GM23338 (cell line): ENCODE results near the gene ATP8A2. TPM values are rescaled to one million over a fixed set of nuclear protein-coding genes. Genes with fewer than 3 reads are reported as not detected.

ENCODE experiments used
- ATAC-seq: fragments of 200-7000 bp; cut with Tn5 transposase; 3 replicates; pipeline ENCODE4 v1.9.1; 2020
- DNase-seq: peaks from one replicate; pipeline ENCODE4 v3.0.0-alpha.2; 2015; ENCODE audit warnings: low spot score
- H2AFZ ChIP-seq: fragments of 200-600 bp; sonication (generic); 2 replicates; pipeline ENCODE4 v1.8.0; 2016; ENCODE audit warnings: antibody characterized with exemption, mild to moderate bottlenecking, moderate library complexity
- H3F3A ChIP-seq: fragments of 200-600 bp; sonication (generic); replicated peaks from 2 replicates; pipeline ENCODE4 v1.8.0; 2017; ENCODE audit warnings: antibody characterized with exemption, mixed run types, low read depth
- H3K27ac ChIP-seq: fragments of 200-600 bp; sonication (generic); 2 replicates; pipeline ENCODE4 v1.6.1; 2016; ENCODE audit warnings: low read depth
- H3K27me3 ChIP-seq: fragments of 200-600 bp; sonication (generic); 2 replicates; pipeline ENCODE4 v1.8.0; 2016; ENCODE audit warnings: mild to moderate bottlenecking, mixed run types, moderate library complexity; ENCODE audit not compliant: insufficient read depth
- H3K36me3 ChIP-seq: fragments of 200-600 bp; sonication (generic); 2 replicates; pipeline ENCODE4 v1.8.0; 2016; ENCODE audit warnings: mild to moderate bottlenecking; ENCODE audit not compliant: insufficient read depth
- H3K4me1 ChIP-seq: fragments of 200-600 bp; sonication (generic); 2 replicates; pipeline ENCODE4 v1.8.0; 2016; ENCODE audit warnings: mild to moderate bottlenecking, moderate library complexity; ENCODE audit not compliant: insufficient read depth
- H3K4me2 ChIP-seq: fragments of 200-600 bp; sonication (generic); 2 replicates; pipeline ENCODE4 v1.7.1; 2017; ENCODE audit warnings: mixed run types
- H3K4me3 ChIP-seq: fragments of 200-600 bp; sonication (generic); 2 replicates; pipeline ENCODE4 v1.6.1; 2016; ENCODE audit warnings: mixed run types
- H3K79me2 ChIP-seq: fragments of 200-600 bp; sonication (generic); replicated peaks from 2 replicates; pipeline ENCODE4 v1.8.0; 2017; ENCODE audit warnings: mild to moderate bottlenecking; ENCODE audit not compliant: insufficient read depth
- H3K9me2 ChIP-seq: fragments of 200-600 bp; sonication (generic); 2 replicates; pipeline ENCODE4 v1.8.0; 2017; ENCODE audit not compliant: insufficient read depth
- H4K20me1 ChIP-seq: fragments of 200-600 bp; sonication (generic); replicated peaks from 2 replicates; pipeline ENCODE4 v1.8.0; 2017; ENCODE audit warnings: mild to moderate bottlenecking; ENCODE audit not compliant: insufficient read depth
- H3K27ac Mint-ChIP-seq: 2 replicates; pipeline ENCODE4 v1.8.0; 2020; ENCODE audit warnings: inconsistent platforms, mild to moderate bottlenecking, moderate library complexity, mixed read lengths
- H3K27me3 Mint-ChIP-seq: 3 replicates; pipeline ENCODE4 v1.8.0; 2022; ENCODE audit warnings: low read depth, mild to moderate bottlenecking, moderate library complexity, mixed read lengths, inconsistent platforms; ENCODE audit not compliant: insufficient read depth, poor library complexity
- H3K36me3 Mint-ChIP-seq: 3 replicates; pipeline ENCODE4 v1.8.0; 2021; ENCODE audit warnings: low read depth, mild to moderate bottlenecking, inconsistent platforms, moderate library complexity, mixed read lengths
- H3K4me1 Mint-ChIP-seq: 3 replicates; pipeline ENCODE4 v1.8.0; 2020; ENCODE audit warnings: mild to moderate bottlenecking, inconsistent platforms, mixed read lengths
- H3K4me3 Mint-ChIP-seq: 3 replicates; pipeline ENCODE4 v1.8.0; 2021; ENCODE audit warnings: moderate library complexity, mild to moderate bottlenecking, inconsistent platforms, mixed read lengths
- H3K9me3 Mint-ChIP-seq: 3 replicates; pipeline ENCODE4 v1.8.0; 2020; ENCODE audit warnings: moderate library complexity, mild to moderate bottlenecking, inconsistent platforms, mixed read lengths
- CREB1 ChIP-seq: fragments of 250-450 bp; sonication (Bioruptor Pico); IDR thresholded peaks from 2 replicates; pipeline ENCODE4 v1.5.0; 2020; ENCODE audit warnings: low read depth, mild to moderate bottlenecking, moderate library complexity
- CTCF ChIP-seq, 2 experiments: fragments of 200-600 bp in 1 of 2; sonication (generic) in 1 of 2; conservative IDR thresholded peaks; 2 replicates each; pipeline versions ENCODE4 v1.5.1 to v1.6.1; 2016 to 2017; ENCODE audit warnings: antibody characterized with exemption in 2 of 2, low read depth in 2 of 2, mild to moderate bottlenecking in 2 of 2, moderate library complexity in 1 of 2
- ETS1 ChIP-seq: IDR thresholded peaks from 2 replicates; pipeline ENCODE4 v1.6.1; 2016; ENCODE audit warnings: antibody characterized with exemption
- EZH2 ChIP-seq: fragments of 200-600 bp; sonication (generic); IDR thresholded peaks from one replicate; pipeline ENCODE4 v1.8.0; 2017; ENCODE audit warnings: antibody characterized with exemption, mild to moderate bottlenecking, low read depth; ENCODE audit not compliant: unreplicated experiment
- EZH2phosphoT487 ChIP-seq: fragments of 200-600 bp; sonication (generic); IDR thresholded peaks from one replicate; pipeline ENCODE4 v1.8.1; 2018; ENCODE audit warnings: antibody characterized with exemption; ENCODE audit not compliant: unreplicated experiment
- JUNB ChIP-seq: IDR thresholded peaks from one replicate; pipeline ENCODE4 v1.6.1; 2016; ENCODE audit warnings: antibody characterized with exemption; ENCODE audit not compliant: unreplicated experiment
- NANOG ChIP-seq: IDR thresholded peaks from 2 replicates; pipeline ENCODE4 v1.6.1; 2016; ENCODE audit warnings: antibody characterized with exemption, borderline replicate concordance
- POLR2AphosphoS5 ChIP-seq: IDR thresholded peaks from 2 replicates; pipeline ENCODE4 v1.6.1; 2016; ENCODE audit warnings: antibody characterized with exemption, low read depth
- REST ChIP-seq: IDR thresholded peaks from one replicate; pipeline ENCODE4 v1.6.1; 2018; ENCODE audit warnings: antibody characterized with exemption; ENCODE audit not compliant: unreplicated experiment
- STAT1 ChIP-seq: IDR thresholded peaks from one replicate; pipeline ENCODE4 v1.6.1; 2016; ENCODE audit warnings: antibody characterized with exemption; ENCODE audit not compliant: unreplicated experiment
- ZNF114 ChIP-seq: fragments of 250-450 bp; sonication (Bioruptor Pico); IDR thresholded peaks from 2 replicates; pipeline ENCODE4 v1.5.0; 2020; ENCODE audit warnings: mild to moderate bottlenecking, moderate library complexity
- ZNF331 ChIP-seq: fragments of 250-450 bp; sonication (Bioruptor Pico); IDR thresholded peaks from 2 replicates; pipeline ENCODE4 v1.5.0; 2020; ENCODE audit warnings: low read depth, mild to moderate bottlenecking, moderate library complexity
- polyA plus RNA-seq: library from polyadenylated mRNA; unstranded; fragments of >200 nt; fragmentation: Nextera tagmentation; extraction: Ambion mirVana; gene quantifications from 2 replicates; pipeline ENCODE4 v1.2.1, GENCODE V29; 2016
- total RNA-seq: library from RNA; depleted of rRNA; stranded (reverse); fragments of >200 nt; shearing (Covaris generic); gene quantifications from 2 replicates; pipeline ENCODE4 v1.2.3, GENCODE V29; 2014
- TF ChIP-seq, protein P1 (sequence below): fragments of 250-450 bp; sonication (Bioruptor Pico); IDR thresholded peaks from 2 replicates; pipeline ENCODE4 v1.5.0; 2020; ENCODE audit warnings: mild to moderate bottlenecking, moderate library complexity

ATP8A2 gene
- total and polyA plus RNA-seq, 2 experiments from 2014 or later = 5.7 to 8.8 TPM

- TF ChIP-seq NANOG (no peak), ZNF114 (CRISPR knock-in tag) (no peak), POLR2AphosphoS5 (no peak), EZH2 (no peak)
These were observed 405.7 kb downstream of the ATP8A2 start (continued) for GRCh38 chr13:25777509-25777908.

DNA sequence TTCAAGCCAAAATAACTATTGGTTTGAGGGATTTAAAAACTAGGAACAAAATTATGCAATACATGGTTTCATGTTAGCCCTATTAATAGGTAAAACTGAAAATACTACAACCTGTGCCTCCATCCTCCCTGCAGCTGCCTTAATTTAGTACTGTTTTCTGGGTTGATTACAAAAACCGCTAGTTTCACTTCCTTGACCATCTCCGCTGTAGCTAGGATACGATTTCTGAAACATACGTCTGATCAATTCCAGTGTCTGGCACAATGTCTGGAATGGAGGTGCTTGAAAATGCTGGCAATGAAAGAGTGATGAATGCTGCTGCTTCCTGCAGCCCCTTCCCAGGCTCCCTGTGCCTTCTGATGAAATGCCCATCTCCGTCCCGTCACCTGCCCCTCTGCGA is 406.6 kb downstream of the ATP8A2 start:
- no peaks in the 10 kb centered on the region for H3K36me3 Mint-ChIP-seq
- TF ChIP-seq CREB1 (CRISPR knock-in tag) (no peak), CTCF (conservative IDR thresholded peaks at IDR 0.05; ENCODE audit: low read depth in 2 of 2) (no peak), STAT1 (no peak), ETS1 (no peak), EZH2phosphoT487 (no peak), EZH2 (no peak), POLR2AphosphoS5 (no peak), ZNF114 (CRISPR knock-in tag) (no peak), ZNF331 (CRISPR knock-in tag) (no peak), REST (no peak), JUNB (no peak), NANOG (no peak)
- TF ChIP-seq, protein P1, sequence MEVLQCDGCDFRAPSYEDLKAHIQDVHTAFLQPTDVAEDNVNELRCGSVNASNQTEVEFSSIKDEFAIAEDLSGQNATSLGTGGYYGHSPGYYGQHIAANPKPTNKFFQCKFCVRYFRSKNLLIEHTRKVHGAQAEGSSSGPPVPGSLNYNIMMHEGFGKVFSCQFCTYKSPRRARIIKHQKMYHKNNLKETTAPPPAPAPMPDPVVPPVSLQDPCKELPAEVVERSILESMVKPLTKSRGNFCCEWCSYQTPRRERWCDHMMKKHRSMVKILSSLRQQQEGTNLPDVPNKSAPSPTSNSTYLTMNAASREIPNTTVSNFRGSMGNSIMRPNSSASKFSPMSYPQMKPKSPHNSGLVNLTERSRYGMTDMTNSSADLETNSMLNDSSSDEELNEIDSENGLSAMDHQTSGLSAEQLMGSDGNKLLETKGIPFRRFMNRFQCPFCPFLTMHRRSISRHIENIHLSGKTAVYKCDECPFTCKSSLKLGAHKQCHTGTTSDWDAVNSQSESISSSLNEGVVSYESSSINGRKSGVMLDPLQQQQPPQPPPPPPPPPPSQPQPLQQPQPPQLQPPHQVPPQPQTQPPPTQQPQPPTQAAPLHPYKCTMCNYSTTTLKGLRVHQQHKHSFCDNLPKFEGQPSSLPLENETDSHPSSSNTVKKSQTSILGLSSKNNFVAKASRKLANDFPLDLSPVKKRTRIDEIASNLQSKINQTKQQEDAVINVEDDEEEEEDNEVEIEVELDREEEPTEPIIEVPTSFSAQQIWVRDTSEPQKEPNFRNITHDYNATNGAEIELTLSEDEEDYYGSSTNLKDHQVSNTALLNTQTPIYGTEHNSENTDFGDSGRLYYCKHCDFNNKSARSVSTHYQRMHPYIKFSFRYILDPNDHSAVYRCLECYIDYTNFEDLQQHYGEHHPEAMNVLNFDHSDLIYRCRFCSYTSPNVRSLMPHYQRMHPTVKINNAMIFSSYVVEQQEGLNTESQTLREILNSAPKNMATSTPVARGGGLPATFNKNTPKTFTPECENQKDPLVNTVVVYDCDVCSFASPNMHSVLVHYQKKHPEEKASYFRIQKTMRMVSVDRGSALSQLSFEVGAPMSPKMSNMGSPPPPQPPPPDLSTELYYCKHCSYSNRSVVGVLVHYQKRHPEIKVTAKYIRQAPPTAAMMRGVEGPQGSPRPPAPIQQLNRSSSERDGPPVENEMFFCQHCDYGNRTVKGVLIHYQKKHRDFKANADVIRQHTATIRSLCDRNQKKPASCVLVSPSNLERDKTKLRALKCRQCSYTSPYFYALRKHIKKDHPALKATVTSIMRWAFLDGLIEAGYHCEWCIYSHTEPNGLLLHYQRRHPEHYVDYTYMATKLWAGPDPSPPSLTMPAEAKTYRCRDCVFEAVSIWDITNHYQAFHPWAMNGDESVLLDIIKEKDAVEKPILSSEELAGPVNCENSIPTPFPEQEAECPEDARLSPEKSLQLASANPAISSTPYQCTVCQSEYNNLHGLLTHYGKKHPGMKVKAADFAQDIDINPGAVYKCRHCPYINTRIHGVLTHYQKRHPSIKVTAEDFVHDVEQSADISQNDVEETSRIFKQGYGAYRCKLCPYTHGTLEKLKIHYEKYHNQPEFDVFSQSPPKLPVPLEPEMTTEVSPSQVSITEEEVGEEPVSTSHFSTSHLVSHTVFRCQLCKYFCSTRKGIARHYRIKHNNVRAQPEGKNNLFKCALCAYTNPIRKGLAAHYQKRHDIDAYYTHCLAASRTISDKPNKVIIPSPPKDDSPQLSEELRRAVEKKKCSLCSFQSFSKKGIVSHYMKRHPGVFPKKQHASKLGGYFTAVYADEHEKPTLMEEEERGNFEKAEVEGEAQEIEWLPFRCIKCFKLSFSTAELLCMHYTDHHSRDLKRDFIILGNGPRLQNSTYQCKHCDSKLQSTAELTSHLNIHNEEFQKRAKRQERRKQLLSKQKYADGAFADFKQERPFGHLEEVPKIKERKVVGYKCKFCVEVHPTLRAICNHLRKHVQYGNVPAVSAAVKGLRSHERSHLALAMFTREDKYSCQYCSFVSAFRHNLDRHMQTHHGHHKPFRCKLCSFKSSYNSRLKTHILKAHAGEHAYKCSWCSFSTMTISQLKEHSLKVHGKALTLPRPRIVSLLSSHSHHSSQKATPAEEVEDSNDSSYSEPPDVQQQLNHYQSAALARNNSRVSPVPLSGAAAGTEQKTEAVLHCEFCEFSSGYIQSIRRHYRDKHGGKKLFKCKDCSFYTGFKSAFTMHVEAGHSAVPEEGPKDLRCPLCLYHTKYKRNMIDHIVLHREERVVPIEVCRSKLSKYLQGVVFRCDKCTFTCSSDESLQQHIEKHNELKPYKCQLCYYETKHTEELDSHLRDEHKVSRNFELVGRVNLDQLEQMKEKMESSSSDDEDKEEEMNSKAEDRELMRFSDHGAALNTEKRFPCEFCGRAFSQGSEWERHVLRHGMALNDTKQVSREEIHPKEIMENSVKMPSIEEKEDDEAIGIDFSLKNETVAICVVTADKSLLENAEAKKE (CRISPR knock-in tag) = no peak
- H3K27me3 ChIP-seq = no peaks in the 10 kb centered on the region
- no peaks in the 10 kb centered on the region for H4K20me1 ChIP-seq
- H3K79me2 ChIP-seq = no peaks in the 10 kb centered on the region
- H3K27me3 Mint-ChIP-seq = peaks cover 2% of the 10 kb centered on the region
- no peak overlapping the region for H3K4me3 Mint-ChIP-seq
- no peaks in the 10 kb centered on the region for H3K9me2 ChIP-seq
- H3K4me1 ChIP-seq = no peaks in the 10 kb centered on the region; the same call in none of the 2 replicates
- no peak overlapping the region for H3K4me2 ChIP-seq
- ATAC-seq (no peak), DNase-seq (no peak)
- no peaks in the 10 kb centered on the region for H3K36me3 ChIP-seq
- H3K4me3 ChIP-seq = no peak overlapping the region
- no peak overlapping the region for H3K27ac ChIP-seq
- H3F3A ChIP-seq = no peaks in the 10 kb centered on the region
- no peaks in the 10 kb centered on the region for H3K9me3 Mint-ChIP-seq
- H3K27ac Mint-ChIP-seq = no peak overlapping the region
- H2AFZ ChIP-seq = no peak overlapping the region
- peaks cover 26% of the 10 kb centered on the region for H3K4me1 Mint-ChIP-seq
